ENCODE results near the gene TSC1. TPM values are rescaled to one million over a fixed set of nuclear protein-coding genes. Genes with fewer than 3 reads are reported as not detected.

The TSC1 gene
- total and polyA plus RNA-seq, 9 donors = 23.8 to 34.8 (median 27.0) TPM

DNA sequence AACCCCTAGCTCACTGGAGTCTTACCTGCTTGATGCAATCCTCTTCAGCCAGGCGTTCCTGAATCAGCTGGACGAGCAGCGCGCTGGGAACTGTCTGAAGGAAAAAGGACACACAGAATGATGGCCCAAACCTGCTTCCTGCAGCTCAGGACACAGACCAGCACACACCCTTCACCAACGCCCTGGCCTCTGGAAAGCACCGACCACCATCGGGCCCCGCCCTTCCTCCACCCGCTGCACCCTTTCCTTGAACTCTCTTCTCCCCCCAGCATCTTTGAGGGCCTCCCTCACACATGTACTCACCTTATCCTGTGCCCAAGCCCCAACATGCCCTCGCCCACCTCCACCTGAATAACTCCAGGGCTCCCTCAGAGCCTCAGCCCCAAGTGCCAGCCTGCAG is 89.6 kb downstream of the TSC1 start:
- WGBS (ENCODE audit: insufficient coverage) = 82% methylated on average over 10 of the region's 10 CpGs
- no peak for DNase-seq
- H3K9me3 ChIP-seq (replicated peaks; ENCODE audit: control insufficient read depth, low read depth, low read length) = no peaks in the 10 kb centered on the region
- H3K36me3 ChIP-seq (ENCODE audit: control insufficient read depth, insufficient read depth, low read length) = no peaks in the 10 kb centered on the region
- H3K27ac ChIP-seq (ENCODE audit: low read length) = no peak overlapping the region
- H3K4me3 ChIP-seq (ENCODE audit: low read length) = no peak overlapping the region
- H3K4me1 ChIP-seq (ENCODE audit: control insufficient read depth, insufficient read depth, low read length) = peaks cover 8% of the 10 kb centered on the region
- H3K27me3 ChIP-seq (ENCODE audit: control insufficient read depth, insufficient read depth, low read length) = peaks cover 11% of the 10 kb centered on the region

DNA sequence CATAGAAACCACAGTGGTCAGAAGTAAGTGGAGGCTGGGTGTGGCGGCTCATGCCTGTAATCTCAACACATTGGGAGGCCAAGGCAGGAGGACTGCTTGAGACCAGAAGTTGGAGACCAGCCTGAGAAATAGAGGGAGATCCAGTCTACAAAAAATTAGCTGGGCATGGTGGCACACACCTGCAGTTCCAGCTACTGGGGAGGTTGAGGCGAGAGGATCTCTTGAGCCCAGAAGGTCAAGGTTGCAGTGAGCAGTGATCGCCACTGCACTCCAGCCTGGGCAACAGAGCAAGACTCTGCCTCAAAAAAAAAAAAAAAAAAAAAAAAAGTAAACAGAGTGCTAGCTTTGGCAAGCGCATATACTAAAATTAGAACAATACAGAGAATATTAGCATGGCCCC is 90.9 kb downstream of the TSC1 start:
- 100% methylated on average over 2 of the region's 4 CpGs for WGBS (ENCODE audit: insufficient coverage)
- peaks cover 8% of the 10 kb centered on the region for H3K27me3 ChIP-seq (ENCODE audit: control insufficient read depth, insufficient read depth, low read length)
- no peak overlapping the region for H3K27ac ChIP-seq (ENCODE audit: low read length)
- no peaks in the 10 kb centered on the region for H3K9me3 ChIP-seq (replicated peaks; ENCODE audit: control insufficient read depth, low read depth, low read length)
- DNase-seq = no peak
- no peaks in the 10 kb centered on the region for H3K36me3 ChIP-seq (ENCODE audit: control insufficient read depth, insufficient read depth, low read length)
- H3K4me1 ChIP-seq (ENCODE audit: control insufficient read depth, insufficient read depth, low read length) = peaks cover 8% of the 10 kb centered on the region
- H3K4me3 ChIP-seq (ENCODE audit: low read length) = no peak overlapping the region

DNA sequence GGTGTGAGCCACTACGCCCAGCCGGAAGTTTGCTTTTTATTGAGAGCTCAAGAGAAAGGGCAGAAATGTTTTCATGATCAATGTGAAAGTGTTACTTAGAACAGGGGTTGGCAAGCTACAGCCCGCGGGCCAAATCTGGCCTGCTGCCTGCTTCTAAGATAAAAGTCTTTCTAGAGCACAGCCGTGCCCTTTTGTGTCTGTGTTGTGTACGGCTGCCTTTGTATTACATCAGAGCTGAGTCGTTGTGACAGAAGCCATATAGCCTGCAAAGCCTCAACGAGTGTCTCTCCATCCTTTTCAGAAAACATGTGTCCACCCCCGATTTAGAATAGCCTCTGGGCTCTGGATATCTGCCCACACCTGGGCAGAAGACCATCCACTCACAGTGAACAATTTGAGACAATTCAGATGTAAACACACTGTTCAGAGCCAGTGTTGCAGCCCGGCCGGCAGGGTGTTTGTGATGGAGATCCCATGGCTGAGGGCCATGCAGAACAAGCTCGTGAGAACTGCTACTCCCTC is 95.2 kb downstream of the TSC1 start:
- Histone ChIP-seq H3K4me1 (ENCODE audit: control insufficient read depth, insufficient read depth, low read length) (no peaks in the 10 kb centered on the region), H3K27ac (ENCODE audit: low read length) (no peak overlapping the region), H3K36me3 (ENCODE audit: control insufficient read depth, insufficient read depth, low read length) (no peaks in the 10 kb centered on the region), H3K9me3 (replicated peaks; ENCODE audit: control insufficient read depth, low read depth, low read length) (no peaks in the 10 kb centered on the region), H3K27me3 (ENCODE audit: control insufficient read depth, insufficient read depth, low read length) (peaks cover 2% of the 10 kb centered on the region), H3K4me3 (ENCODE audit: low read length) (no peak overlapping the region)
- no peak for DNase-seq
- WGBS (ENCODE audit: insufficient coverage) = 67% methylated on average over 7 of the region's 12 CpGs

GRCh38 chr9:132846918-132847515 is 97.4 kb downstream of the TSC1 start:
- Histone ChIP-seq H3K4me3 (ENCODE audit: low read length) (no peak overlapping the region), H3K27ac (ENCODE audit: low read length) (no peak overlapping the region), H3K27me3 (ENCODE audit: control insufficient read depth, insufficient read depth, low read length) (peaks cover 4% of the 10 kb centered on the region), H3K4me1 (ENCODE audit: control insufficient read depth, insufficient read depth, low read length) (no peaks in the 10 kb centered on the region), H3K9me3 (replicated peaks; ENCODE audit: control insufficient read depth, low read depth, low read length) (no peaks in the 10 kb centered on the region), H3K36me3 (ENCODE audit: control insufficient read depth, insufficient read depth, low read length) (no peaks in the 10 kb centered on the region)
- WGBS (ENCODE audit: insufficient coverage) = 89% methylated on average over 14 of the region's 15 CpGs
- DNase-seq = no peak

- Histone ChIP-seq H3K27me3 (ENCODE audit: control insufficient read depth, insufficient read depth, low read length) (peaks cover 3% of the 10 kb centered on the region), H3K9me3 (replicated peaks; ENCODE audit: control insufficient read depth, low read depth, low read length) (no peaks in the 10 kb centered on the region), H3K4me3 (ENCODE audit: low read length) (no peak overlapping the region), H3K4me1 (ENCODE audit: control insufficient read depth, insufficient read depth, low read length) (no peaks in the 10 kb centered on the region), H3K36me3 (ENCODE audit: control insufficient read depth, insufficient read depth, low read length) (no peaks in the 10 kb centered on the region), H3K27ac (ENCODE audit: low read length) (no peak overlapping the region)
- no peak for DNase-seq
- 81% methylated on average over 10 of the region's 12 CpGs for WGBS (ENCODE audit: insufficient coverage)
Measured at GRCh38 chr9:132846109-132846917, 98.1 kb downstream of the TSC1 start.

- no peaks in the 10 kb centered on the region for H3K4me1 ChIP-seq (ENCODE audit: control insufficient read depth, insufficient read depth, low read length)
- no peaks in the 10 kb centered on the region for H3K36me3 ChIP-seq (ENCODE audit: control insufficient read depth, insufficient read depth, low read length)
- no peak overlapping the region for H3K4me3 ChIP-seq (ENCODE audit: low read length)
- no peak for DNase-seq
- no peak overlapping the region for H3K27ac ChIP-seq (ENCODE audit: low read length)
- H3K9me3 ChIP-seq (replicated peaks; ENCODE audit: control insufficient read depth, low read depth, low read length) = no peaks in the 10 kb centered on the region
- WGBS (ENCODE audit: insufficient coverage) = 58% methylated on average over 2 of the region's 5 CpGs
- peaks cover 2% of the 10 kb centered on the region for H3K27me3 ChIP-seq (ENCODE audit: control insufficient read depth, insufficient read depth, low read length)
Measured at GRCh38 chr9:132842124-132843044, 102.0 kb downstream of the TSC1 start.

Other genes starting within 250 kb of the TSC1 start
- 0.58 TPM for gene AK8, start 66.3 kb downstream of the TSC1 start, total RNA-seq
- under 1 TPM; 0.23 to 0.89 (median 0.61) TPM for gene AK8, start 66.3 kb downstream of the TSC1 start, polyA plus RNA-seq (ENCODE audit: insufficient read depth in 1 of 8, insufficient read length in 8 of 8, low replicate concordance in 1 of 8)
- 1.9 TPM for gene SPACA9, start 65.7 kb downstream of the TSC1 start, total RNA-seq
- 1 to 10 TPM; 1.7 to 4.0 (median 2.8) TPM for gene SPACA9, start 65.7 kb downstream of the TSC1 start, polyA plus RNA-seq (ENCODE audit: insufficient read depth in 1 of 8, insufficient read length in 8 of 8, low replicate concordance in 1 of 8)
- 0.13 TPM for gene GFI1B, start 34.1 kb upstream of the TSC1 start, total RNA-seq
- 1 to 10 TPM in 1 of 8 donors, under 1 TPM in 7; 0.30 to 1.1 (median 0.67) TPM for gene GFI1B, start 34.1 kb upstream of the TSC1 start, polyA plus RNA-seq (ENCODE audit: insufficient read depth in 1 of 8, insufficient read length in 8 of 8, low replicate concordance in 1 of 8)
- 44.6 TPM for gene GTF3C5, start 86.4 kb upstream of the TSC1 start, total RNA-seq
- gene GTF3C5, start 86.4 kb upstream of the TSC1 start, polyA plus RNA-seq (ENCODE audit: insufficient read depth in 1 of 8, insufficient read length in 8 of 8, low replicate concordance in 1 of 8) = 10 to 100 TPM; 47.1 to 55.1 (median 49.6) TPM
- 1.5 TPM for gene CEL, start 117.4 kb upstream of the TSC1 start, total RNA-seq
- gene CEL, start 117.4 kb upstream of the TSC1 start, polyA plus RNA-seq (ENCODE audit: insufficient read depth in 1 of 8, insufficient read length in 8 of 8, low replicate concordance in 1 of 8) = 10 to 100 TPM in 1 of 8 donors, 1 to 10 TPM in 6, under 1 TPM in 1; 0.97 to 12.0 (median 1.9) TPM
- 50.5 TPM for gene RALGDS, start 176.6 kb upstream of the TSC1 start, total RNA-seq
- 10 to 100 TPM; 42.5 to 53.2 (median 47.9) TPM for gene RALGDS, start 176.6 kb upstream of the TSC1 start, polyA plus RNA-seq (ENCODE audit: insufficient read depth in 1 of 8, insufficient read length in 8 of 8, low replicate concordance in 1 of 8)
- 4.6 TPM for gene GBGT1, start 219.3 kb upstream of the TSC1 start, total RNA-seq
- gene GBGT1, start 219.3 kb upstream of the TSC1 start, polyA plus RNA-seq (ENCODE audit: insufficient read depth in 1 of 8, insufficient read length in 8 of 8, low replicate concordance in 1 of 8) = 1 to 10 TPM; 3.2 to 5.7 (median 4.5) TPM

Data from muscle of leg (tissue), 11 donors.